Stimulated activated CD4-positive, alpha-beta T cell treated with anti-CD3 and anti-CD28 coated beads, Interleukin-4, amount 100 ng/mL, for 1 hour (primary cell): ENCODE data around the gene FAM210A.

Source experiments
- DNase-seq: peaks from one replicate; pipeline ENCODE4 v3.0.0-alpha.2; 2020

Gene FAM210A

DNA sequence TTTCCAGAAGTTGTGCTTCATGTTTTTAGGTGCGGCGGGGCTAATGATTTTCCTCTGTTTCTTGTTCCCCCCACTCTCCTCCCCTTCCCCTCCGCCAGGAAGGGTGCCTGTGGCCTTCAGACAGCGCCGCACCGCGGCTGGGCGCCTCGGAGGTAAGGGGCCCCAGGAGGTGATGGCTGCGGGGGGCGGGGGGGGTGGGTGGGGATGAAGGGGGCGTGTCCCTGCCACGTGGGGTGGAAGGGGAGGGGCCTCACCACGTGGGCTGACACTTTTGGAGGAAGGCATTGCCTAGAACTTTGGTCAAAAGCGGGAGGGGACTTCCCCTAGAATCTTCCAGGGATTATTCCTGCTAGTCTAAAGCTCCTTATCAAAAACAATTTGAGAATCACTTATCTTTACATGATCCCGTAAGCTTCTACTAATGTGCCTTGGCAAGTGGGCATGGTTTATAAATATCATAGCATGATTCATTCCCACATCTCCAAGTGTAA lies 83.1 kb downstream of the FAM210A start:
- no peak for DNase-seq

DNA sequence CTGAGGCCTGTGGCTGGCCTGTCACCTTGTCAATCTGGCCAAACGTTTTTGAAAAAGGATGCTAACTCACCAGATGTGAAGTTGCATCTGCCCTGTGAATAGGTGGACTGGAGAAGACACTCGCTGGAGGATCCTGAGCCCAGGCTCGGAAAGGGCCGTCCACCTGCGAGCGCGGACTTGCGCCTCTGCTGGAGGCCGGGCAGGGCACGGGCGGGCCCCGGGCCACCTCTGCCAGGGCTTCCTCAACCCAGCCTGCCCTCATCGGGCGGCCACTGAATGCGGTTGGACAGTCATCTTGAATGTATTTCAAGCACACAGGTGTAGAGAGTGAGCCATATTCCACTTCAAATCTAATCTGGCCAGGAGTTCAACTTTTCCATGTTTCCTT lies 83.9 kb downstream of the FAM210A start:
- DNase-seq: no peak

DNA sequence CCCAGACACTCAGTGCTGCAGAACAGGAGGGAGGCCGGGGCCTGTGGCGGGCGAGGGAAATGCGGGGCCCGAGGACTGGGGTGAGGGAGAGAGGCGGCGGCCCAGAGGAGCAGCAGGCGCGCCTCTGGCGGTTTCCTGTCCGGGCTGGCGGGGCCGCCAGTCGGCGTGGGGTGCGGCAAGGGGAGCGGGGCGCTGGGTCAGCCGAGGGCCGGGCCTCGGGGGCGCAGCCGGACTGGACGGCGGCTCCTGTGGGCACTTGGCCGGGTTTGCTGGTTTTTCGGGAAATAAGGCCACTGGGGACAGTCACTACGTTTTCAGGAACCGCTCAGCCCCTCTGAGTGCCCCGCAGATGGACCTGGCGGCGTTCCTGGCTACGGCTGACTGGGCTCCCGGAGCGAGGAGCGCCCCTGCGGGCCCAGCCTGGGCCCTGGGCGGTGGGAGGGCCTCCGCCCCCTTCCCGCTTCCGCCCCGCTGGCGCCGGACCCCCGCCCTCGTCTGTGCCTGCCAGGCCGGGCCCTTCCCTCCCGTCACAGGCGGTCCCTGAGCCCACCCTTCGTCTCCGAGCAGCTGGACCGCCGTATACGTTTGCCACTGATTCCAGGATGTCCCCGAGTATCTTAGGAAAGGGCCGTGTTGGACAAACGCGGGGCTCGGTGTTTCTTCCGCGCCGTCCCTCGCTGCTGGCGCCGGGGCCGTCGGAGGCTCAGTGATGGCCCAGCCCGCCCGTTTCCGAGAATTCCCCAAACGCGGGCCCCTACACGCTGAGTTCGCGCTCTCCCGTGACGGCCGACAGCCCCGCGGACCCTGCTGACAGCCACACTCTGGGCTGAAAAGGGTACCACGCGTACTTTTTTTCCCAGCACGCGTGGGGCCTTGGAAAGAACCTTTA lies 84.6 kb downstream of the FAM210A start:
- DNase-seq: no peak

DNA sequence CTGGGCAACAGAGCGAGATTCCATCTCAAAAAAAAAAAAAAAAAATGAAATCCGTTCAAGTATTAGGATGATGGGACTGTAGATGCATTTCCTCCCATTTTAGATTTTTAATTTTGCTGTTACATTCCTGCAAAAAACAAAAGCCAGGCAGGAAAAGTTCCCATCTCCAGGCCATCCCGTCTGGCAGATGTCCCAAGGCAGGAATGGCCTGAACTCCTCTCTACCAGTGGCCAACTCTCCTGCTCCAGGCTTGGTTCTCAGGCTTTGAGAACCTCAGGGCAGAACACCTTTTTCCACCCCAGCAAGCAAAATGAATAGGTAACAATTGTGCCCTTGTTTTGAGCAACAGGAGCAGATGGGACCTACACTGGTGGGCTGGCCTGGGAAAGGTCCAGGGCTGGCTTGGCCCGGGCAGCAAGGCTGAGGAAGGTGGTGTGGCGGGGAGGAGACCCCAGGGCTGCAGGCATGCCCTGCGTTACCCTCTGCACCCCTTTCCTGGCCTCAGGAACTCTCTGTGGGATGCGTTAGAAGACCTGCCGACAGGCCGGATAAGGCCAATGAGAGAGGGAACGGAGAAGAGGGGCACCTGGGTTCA lies 86.0 kb downstream of the FAM210A start:
- DNase-seq: no peak

DNA sequence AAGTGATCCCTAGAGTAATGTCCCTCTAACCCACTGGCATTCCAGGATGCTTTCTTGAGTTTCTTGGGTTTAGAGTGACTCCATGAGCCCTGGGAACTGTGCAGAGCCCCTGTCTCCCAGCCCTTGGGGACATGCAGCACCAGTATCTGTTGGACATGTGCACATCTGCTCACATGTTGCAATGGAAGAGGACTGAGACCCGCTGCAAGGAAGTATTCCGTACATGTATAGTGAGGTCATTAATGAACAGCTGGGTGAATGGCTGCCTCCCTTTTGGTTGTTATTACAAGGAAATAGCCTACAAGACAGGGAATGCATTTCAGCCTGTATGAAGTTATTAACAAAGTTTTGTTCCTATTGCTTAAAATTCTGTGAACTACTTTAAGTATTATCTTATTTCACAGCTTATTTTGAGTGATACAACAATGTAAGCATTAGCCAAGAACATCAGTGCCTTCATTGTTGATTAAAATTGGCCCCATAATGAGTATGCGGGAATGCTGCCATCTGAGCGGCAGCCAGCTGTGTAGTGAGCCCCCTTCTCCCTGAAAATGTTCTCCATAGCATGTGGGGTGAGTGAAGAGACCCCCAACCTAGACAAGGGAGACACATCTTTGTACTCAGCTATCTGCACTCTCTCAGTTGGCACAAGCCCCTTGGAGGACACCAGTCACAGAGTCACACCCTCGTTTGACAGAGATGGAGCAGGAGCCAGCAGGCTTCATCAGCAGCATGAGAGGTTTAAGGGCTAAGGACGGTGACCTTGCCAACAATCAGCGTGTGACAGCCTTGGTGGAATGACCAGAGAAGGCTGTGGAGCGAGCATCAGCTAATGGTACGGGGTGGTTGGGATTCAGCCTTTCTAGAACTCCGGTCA lies 87.4 kb downstream of the FAM210A start:
- no peak for DNase-seq

DNA sequence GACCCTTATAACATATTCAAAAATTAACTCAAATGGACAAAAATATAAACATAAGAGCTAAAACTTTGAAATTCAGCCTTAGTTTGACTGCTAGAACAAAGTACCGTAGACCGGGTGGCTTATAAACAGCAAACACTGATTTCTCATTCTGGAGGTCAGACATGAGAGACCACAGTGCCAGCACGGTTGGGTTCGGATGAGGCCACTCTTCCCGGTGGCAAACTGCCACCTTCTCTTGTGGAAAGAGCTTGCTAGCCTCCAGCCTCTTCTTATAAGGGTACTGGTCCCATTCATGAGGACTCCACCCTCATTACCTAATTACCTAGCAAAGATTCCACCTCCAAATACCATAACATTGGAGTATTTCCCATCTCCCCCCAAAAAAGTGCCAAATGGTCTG lies 91.3 kb downstream of the FAM210A start:
- DNase-seq: no peak

DNA sequence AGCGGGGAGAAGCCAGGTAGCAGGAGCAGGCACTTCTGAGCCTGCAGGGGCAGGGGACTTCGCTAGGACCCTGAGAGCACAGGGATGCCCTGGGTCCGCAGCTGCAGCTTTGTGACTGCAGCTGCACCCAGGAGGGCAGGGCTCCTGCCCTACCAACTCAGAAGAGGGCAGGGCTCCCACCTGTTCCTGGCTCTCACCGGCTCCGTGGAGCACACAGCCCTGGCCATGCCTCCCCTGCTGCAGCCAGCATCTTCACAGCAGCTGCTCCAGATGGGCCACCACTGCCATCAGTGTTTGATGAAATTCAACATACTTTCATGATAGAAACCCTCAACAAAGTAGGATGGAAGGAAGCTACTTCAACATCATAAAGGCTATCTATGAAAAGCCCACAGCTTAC lies 92.7 kb downstream of the FAM210A start:
- DNase-seq: no peak

DNA sequence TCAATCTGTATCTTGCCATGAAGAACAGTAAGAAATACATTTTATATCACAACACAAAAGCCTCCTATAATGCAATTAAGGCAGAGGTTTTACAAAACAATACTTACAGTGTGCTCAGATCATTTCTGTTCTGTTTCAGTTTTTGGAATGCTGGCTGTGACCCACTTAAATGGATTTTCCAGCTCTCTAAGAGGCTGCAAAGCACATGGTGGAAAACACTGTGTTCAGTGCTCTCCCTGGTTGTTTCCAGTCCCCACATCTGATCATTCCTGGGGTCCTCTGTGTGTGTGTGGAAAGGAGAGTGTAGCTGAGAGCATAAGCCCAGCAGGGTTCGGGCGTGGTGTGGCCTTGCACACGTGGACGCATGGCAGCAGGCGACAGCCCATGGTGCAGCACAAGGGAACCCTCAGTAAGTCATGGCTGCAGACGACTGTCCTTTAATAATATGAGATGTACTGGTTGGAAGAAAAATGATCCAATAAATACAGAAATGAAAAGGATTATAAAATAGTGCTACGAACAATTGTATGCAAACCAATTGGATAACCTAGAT lies 95.6 kb downstream of the FAM210A start:
- DNase-seq: no peak

DNA sequence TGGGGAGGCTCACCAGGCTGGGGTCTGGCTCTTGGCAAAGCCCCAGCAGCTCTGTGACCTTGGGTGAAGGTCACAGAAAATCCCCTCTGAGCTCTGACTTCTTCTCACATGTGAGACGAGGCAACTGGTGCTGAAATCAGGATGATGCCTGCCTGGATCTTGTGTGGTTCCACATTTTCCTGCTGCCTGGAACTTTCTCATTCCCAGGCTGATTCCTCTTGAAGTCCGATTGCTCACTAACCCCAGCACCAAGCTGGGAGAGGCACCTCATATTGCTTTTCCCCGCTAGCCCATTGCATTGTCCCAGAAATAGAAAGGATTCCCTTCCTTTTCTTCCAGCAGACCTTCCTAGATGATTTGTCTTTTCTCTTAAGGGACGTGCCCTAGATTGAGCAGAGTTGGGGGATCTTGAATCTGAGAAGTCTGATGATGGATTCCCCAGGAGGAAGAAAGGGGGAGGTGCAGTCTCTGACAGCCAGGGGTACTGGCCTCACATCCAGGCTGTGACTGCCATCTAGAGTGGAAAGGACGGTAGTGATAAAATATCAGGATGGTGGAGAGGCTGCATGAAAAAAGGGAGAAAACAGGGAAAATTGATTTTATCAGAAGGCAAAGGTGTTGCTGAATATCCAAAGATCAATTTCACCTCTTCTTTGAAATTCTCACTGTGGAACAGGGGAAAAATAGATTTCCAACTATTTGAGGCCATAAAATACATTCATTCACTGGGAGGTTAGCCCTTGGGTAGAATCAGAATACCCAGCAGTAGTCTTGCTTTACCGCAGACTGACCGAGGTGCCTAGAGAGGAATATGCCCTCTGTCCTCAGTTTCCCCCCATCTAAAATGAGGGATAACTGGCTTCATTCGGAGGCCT lies 96.3 kb downstream of the FAM210A start:
- DNase-seq: peak; percentile 42

DNA sequence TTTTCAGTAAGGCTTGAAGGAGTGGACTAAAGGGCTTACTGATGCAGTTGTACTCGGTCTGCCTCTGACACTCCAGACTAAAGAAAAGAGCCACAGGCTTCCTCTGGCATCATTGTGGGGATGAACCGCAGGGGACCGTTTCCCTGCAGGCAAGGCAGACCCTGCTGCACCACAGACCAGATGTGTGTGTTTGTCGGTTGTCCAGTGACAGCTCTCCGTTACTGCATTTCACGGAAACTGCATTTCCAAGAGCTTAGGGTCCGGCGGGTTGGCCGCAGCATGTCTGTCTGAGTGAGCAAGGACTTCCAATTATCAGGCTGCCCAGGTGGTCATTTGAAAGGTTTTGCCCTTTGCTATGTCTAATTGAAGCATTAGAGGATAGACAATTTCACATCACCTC lies 98.1 kb downstream of the FAM210A start:
- DNase-seq: no peak

DNA sequence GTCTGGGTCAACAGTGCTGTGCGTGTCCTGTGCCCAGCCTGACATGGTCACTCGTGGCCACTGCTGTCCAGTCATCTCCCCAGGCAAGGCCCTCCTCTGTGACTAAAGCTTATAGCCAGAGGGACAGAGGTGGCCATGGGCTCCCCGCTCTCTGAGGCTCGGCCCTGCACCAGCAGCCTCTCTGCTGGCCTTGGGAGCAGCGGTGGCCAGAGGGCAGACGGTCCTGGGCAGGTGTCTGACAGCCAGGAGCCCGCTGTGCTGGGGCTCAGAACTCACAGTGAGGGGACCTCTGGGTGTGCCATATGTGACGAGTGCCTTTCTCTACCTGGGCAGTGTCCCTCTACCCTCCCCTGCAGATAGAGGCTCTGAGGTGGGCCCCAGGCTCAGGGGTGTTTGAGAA lies 98.7 kb downstream of the FAM210A start:
- DNase-seq: no peak

DNA sequence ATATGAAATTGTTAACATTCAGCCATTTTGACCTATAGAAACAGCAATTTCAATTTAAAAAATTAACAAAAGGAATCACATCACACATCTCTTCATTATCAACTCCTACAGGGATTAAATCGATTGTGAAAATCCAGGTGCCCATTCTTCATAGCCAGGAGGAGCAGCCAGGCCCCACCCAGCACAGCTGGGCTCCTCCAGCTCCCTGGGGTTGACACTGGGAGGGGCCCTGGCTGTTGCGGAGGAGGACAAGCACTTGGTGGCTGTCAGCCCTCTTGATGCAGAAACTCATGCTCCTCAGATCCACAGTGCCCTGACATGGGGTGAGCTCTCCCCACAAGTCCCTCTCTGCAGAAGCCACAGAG lies 99.8 kb downstream of the FAM210A start:
- no peak for DNase-seq

DNA sequence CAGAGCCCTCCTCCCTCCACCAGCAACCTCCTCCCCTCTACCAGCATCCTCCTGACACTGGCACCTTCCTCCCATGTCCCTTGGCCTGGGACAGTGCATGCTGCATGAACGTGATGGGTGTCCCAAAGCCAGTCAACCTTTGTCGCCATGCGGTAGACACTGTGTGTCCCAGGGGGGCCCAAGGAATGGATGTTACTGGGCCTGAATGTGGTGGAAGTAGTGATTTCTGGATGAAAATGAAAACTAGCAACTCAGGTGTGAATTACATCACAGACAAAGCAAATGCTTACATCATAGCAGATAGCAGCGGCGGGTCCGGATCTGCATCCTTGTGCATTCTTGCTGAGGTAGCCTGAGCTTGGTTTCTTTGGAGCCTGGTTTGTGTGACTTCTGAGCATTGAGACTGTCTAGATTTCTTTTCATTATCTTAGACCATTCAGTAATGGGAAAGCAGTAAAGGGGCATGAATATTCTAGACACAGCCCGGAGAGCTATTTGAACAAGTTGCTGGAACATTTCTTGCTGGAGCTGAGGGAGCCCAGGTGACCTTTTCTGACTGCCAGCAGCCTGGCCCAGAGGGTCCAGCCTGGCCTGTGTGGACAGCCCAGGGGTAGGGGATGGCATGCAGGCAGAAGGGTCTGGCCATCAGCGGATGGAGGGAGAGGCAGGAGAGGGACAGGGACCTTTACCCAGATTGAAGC lies 100.4 kb downstream of the FAM210A start:
- DNase-seq: no peak

DNA sequence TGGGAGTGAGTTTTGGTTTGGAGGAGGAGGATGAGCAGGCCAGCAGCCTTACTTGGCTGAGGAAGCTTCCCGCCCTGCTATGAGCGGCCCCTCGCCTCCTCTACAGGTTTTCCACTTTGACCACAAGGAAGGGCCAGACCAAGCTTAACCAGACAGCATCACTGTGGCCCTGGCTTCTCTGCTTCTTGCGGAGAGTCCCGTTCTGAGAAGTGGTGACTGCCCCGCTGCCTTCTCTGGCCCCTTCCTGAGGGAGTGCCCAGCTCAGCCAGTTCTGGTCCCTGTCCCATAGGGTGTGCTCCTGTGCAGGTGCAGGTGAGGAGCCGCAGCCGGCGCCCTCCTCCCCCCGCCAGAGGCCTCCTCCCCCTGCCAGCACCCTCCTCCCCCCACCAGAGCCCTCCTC lies 101.0 kb downstream of the FAM210A start:
- DNase-seq: no peak

DNA sequence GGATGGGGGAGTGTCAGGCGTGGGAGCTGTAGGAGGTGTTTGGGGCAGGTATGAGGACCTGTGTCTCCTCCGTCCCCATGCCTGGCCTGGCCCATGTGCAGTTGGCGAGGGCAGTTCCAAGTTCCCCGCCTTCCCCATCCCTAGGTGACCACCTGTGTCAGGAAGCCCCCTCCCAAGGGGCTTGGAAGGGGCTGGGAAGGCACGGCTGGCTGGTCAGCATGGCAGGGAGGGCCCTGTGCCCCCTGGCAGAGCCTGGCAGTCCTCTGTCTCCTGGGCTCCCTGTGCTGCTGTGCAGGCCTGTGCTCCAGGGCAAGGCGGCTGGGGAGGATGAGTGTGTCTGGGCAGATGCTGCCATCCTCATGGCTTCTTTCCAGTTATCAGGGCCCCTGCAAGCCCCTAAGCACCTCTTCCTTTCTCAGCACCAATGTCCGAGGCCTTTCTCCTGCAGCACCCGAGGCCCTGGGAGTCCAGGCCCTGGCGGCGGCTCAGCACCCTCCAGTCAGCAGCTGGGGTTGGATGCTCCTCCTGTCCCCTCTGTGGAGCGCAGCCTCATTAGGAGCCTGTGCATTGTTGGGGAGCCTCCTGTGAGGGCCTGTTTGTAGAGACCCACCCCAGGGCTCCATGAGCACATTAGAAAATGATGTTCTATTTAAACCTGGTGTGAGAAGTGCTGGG lies 101.7 kb downstream of the FAM210A start:
- DNase-seq: no peak

DNA sequence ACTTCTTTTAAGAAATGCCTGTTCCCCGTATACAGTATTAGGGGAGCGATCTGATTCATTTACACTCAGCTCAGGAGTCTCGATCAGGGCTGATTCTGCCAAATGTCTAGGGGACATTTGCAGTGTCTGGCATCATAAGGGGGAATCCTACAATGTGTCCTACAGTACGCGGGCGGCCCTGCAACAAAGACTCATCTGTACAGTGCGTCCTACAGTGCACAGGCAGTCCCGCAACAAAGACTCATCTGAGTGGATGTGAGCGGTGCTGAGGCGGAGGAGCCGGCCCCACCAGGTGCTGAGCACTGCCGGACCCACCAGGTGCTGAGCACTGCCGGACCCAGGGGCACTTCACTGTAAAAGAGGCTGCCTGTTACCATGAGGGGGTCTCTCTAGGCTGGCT lies 102.5 kb downstream of the FAM210A start:
- DNase-seq: no peak

DNA sequence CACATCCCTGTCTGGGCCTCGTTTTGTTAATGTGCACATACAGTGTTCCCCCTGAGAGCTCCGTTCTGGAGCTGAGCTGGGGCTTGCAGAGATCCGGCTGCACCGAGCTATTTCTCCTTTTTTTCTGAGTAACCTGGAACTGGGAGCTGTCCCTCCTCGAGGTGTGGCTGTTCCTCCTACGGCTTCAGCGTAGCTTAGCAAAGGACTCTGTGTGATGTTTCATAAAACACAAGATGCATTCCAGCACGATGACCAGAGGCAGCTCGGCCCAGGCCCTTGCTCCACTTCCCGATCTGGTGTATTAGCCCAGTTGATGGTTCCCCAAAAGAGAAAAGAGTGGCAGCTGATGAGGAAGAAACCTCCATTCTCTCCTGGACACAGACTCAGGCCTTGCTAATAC lies 103.0 kb downstream of the FAM210A start:
- DNase-seq: no peak

DNA sequence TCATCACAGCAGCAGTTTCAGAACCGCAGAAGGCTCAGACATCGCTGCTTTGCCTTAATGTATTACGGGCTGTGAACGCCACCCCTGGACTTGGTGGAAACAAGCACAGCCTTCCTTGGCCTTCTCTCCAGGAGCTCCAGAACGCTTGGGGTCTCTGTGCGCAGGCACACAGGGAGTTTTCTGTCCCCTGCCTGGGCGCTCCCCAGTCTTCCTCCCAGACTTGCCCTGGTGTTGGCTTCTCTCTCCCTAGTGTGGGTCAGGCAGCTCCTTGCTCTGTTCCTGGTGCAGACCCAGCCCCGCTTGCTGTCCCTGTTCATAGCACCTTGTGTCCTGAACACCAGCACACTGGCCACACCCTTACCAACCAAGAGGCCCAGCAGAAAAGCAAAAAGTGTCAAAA lies 103.6 kb downstream of the FAM210A start:
- no peak for DNase-seq

DNA sequence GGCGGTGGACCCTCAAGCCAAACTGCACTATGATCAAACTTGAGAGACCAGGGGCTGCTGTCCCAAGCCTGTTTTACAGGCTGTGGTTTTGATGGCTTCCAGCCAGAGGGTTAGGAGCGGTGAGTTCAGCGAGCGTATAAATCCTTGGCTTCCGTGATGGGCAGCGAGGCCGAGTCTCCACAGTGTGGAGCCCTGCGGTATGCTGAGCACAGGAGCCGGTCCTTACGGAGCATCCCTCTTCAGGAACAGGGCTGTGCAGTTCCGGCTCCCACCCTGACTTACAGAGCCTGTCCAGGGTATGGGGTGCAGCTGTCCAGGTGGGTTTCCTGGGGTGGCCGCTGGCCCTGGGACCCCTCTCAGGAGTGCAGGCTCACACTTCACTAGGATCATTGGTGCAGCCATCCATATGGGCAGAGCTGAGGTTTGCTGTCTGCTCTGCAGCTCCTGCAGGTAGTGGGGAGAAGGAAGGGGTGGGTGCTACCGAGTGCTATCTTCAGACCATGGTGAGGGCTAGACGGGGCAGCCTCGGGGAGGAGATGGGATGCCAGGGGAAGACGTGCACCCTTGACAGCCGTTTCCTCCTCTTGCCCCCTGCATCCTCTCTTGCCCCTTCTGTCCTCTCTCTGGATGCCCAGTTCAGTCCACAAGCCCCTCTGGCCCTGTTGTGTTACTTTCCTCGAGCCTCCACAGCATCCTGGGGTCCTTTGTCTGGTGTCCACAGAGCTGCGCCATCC lies 104.3 kb downstream of the FAM210A start:
- DNase-seq: no peak

DNA sequence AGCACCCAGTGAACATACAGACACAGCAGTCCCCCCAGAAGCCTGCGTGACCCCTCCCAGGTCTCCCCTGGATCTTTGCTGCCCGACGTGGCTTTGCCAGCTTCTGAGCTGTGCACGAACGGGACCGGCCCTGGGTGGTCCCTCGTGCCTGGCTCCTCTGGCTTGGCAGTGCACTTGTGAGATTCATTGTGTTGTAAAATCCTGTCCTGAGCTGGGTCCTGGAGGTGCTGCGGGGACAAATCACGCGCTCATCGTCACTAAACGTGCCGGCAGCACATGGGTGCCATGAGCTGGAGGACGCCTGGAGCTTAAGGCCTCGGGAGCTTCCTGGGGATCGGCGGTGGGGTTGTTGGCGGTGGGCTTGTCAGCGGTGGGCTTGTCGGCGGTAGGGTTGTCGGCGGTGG lies 104.9 kb downstream of the FAM210A start:
- DNase-seq: no peak
